Dendritic cell treated with granulocyte-macrophage colony-stimulating factor and Interleukin-4, amounts not matched to agents 40 ng/mL and 50 ng/mL, for 4 days (primary cell): ENCODE data around the gene WASHC3.

Source experiments
- H3K27ac Mint-ChIP-seq: one replicate; pipeline ENCODE4 v1.8.0; 2022; ENCODE audit warnings: mild to moderate bottlenecking, mixed read lengths
- H3K27me3 Mint-ChIP-seq: one replicate; pipeline ENCODE4 v1.8.0; 2022; ENCODE audit warnings: mild to moderate bottlenecking, mixed read lengths
- H3K36me3 Mint-ChIP-seq: one replicate; pipeline ENCODE4 v1.8.0; 2022; ENCODE audit warnings: low read depth, mixed read lengths
- H3K4me1 Mint-ChIP-seq: one replicate; pipeline ENCODE4 v1.8.0; 2022; ENCODE audit warnings: low read depth, mixed read lengths
- H3K4me3 Mint-ChIP-seq: one replicate; pipeline ENCODE4 v1.8.0; 2022; ENCODE audit warnings: mild to moderate bottlenecking, moderate library complexity, mixed read lengths
- H3K9me3 Mint-ChIP-seq: one replicate; pipeline ENCODE4 v1.8.0; 2022; ENCODE audit warnings: mixed read lengths
- intact Hi-C: fragments of 100-400 bp; cut with micrococcal nuclease; formaldehyde crosslinking; loops from one replicate; pipeline ENCODE4 v1.15.0; 2022

Gene WASHC3

DNA sequence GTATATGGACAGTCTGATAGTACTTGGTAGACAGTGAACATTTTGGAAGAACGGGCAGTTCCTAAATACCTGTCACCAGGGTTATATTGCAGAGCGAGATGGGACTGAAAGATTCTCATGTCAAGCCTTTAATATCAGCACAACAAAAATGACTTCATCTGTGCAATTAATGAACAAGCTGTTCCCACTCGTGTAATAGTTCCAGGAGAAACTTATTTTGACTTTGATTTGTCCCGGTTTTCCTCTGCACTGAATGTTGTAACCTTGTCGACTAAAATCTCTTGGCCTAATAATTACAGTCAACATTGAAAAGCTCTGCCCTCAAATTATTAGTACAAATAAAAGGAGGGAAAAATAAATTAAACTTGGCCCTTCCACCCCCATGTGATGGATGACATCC, 79.5 kb downstream of the WASHC3 start:
- Mint-ChIP-seq H3K27me3 (no peaks in the 10 kb centered on the region), H3K4me3 (no peak overlapping the region), H3K9me3 (no peaks in the 10 kb centered on the region), H3K27ac (no peak overlapping the region), H3K36me3 (no peaks in the 10 kb centered on the region), H3K4me1 (no peaks in the 10 kb centered on the region)
- intact Hi-C loops: no loop called here

GRCh38 chr12:101981868-101982267, 79.9 kb downstream of the WASHC3 start:
- Mint-ChIP-seq H3K4me3 (no peak overlapping the region), H3K4me1 (no peaks in the 10 kb centered on the region), H3K36me3 (no peaks in the 10 kb centered on the region), H3K27me3 (no peaks in the 10 kb centered on the region), H3K27ac (no peak overlapping the region), H3K9me3 (no peaks in the 10 kb centered on the region)
- intact Hi-C loops: no loop called here

DNA sequence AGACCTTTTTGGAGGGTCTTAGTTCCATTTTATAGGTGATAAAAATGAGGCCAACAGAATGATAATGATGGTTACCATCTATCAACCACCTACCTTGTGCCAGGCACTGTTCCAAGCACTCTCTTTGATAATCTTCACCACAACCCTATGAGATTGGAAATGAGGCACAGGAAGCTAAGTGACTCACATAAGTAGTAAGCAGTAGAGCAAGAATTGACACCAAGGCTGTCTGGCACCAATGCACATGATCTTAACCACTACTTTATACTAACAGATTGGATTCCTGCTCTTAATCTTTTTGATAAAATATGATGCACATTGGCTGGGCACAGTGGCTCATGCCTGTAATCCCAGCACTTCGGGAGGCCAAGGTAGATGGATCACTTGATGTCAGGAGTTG, 93.0 kb downstream of the WASHC3 start:
- Mint-ChIP-seq H3K27ac (no peak overlapping the region), H3K4me1 (no peaks in the 10 kb centered on the region), H3K27me3 (no peaks in the 10 kb centered on the region), H3K9me3 (no peaks in the 10 kb centered on the region), H3K4me3 (no peak overlapping the region), H3K36me3 (no peaks in the 10 kb centered on the region)
- intact Hi-C loops: no loop called here

GRCh38 chr12:101967506-101967905, 94.3 kb downstream of the WASHC3 start:
- Mint-ChIP-seq H3K4me1 (no peaks in the 10 kb centered on the region), H3K27ac (no peak overlapping the region), H3K9me3 (no peaks in the 10 kb centered on the region), H3K27me3 (no peaks in the 10 kb centered on the region), H3K36me3 (no peaks in the 10 kb centered on the region), H3K4me3 (no peak overlapping the region)
- intact Hi-C loops: no loop called here

- Mint-ChIP-seq H3K36me3 (no peaks in the 10 kb centered on the region), H3K9me3 (no peaks in the 10 kb centered on the region), H3K27ac (no peak overlapping the region), H3K27me3 (no peaks in the 10 kb centered on the region), H3K4me3 (no peak overlapping the region), H3K4me1 (no peaks in the 10 kb centered on the region)
- intact Hi-C loops: no loop called here
These were observed 95.3 kb downstream of the WASHC3 start for GRCh38 chr12:101966496-101966895.

- H3K4me1 Mint-ChIP-seq: no peaks in the 10 kb centered on the region
- intact Hi-C loops: no loop called here
- H3K4me3 Mint-ChIP-seq: no peak overlapping the region
- peaks cover 9% of the 10 kb centered on the region for H3K9me3 Mint-ChIP-seq
- no peaks in the 10 kb centered on the region for H3K36me3 Mint-ChIP-seq
- no peak overlapping the region for H3K27ac Mint-ChIP-seq
- H3K27me3 Mint-ChIP-seq: no peaks in the 10 kb centered on the region
These were observed 98.1 kb downstream of the WASHC3 start for GRCh38 chr12:101963697-101964096.
